Measurements from ENCODE around the gene MSRB2.

- no peak for TF ChIP-seq CTCF (IDR thresholded peaks at IDR 0.05; ENCODE audit: poor library complexity)
- no peak for TF ChIP-seq EZH2 (IDR thresholded peaks at IDR 0.05; ENCODE audit: borderline replicate concordance)
- TF ChIP-seq EZH2phosphoT487 (IDR thresholded peaks at IDR 0.05; ENCODE audit: low read depth, severe bottlenecking, unreplicated experiment) = no peak
Measured at GRCh38 chr10:23110722-23111516, 15.5 kb downstream of the MSRB2 start.

Measured in hepatocyte (in vitro differentiated cells).